Measurements from ENCODE around the gene NPDC1. TPM values are rescaled to one million over a fixed set of nuclear protein-coding genes. Genes with fewer than 3 reads are reported as not detected.

The NPDC1 gene
- total and polyA plus RNA-seq, 4 donors: 2.7 to 14.5 (median 7.3) TPM

GRCh38 chr9:136994180-136994887 is 51.6 kb downstream of the NPDC1 start:
- Histone ChIP-seq H3K4me3 (ENCODE audit: low read depth in 1 of 3, low read length in 3 of 3) (no peak overlapping the region), H3K4me1 (ENCODE audit: control insufficient read depth in 4 of 4, insufficient read depth in 4 of 4, low read length in 3 of 4) (peaks cover 7 to 32% (median 15%) of the 10 kb centered on the region in 4 donors), H3K27me3 (ENCODE audit: control insufficient read depth in 4 of 4, insufficient read depth in 4 of 4, low read length in 3 of 4) (no peaks in the 10 kb centered on the region), H3K9ac (ENCODE audit: low read depth in 1 of 2, low read length in 2 of 2) (no peak overlapping the region), H3K36me3 (ENCODE audit: control insufficient read depth in 4 of 4, insufficient read depth in 3 of 4, low read depth in 1 of 4, low read length in 3 of 4) (peaks cover 0 to 3% (median 0%) of the 10 kb centered on the region in 4 donors), H3K9me3 (ENCODE audit: control insufficient read depth in 4 of 4, low read length in 3 of 4) (no peaks in the 10 kb centered on the region), H3K27ac (ENCODE audit: low read depth in 1 of 2, low read length in 2 of 2) (no peak overlapping the region)
- no peak for TF ChIP-seq YY1 (IDR thresholded peaks at IDR 0.05)
- TF ChIP-seq, protein P1, sequence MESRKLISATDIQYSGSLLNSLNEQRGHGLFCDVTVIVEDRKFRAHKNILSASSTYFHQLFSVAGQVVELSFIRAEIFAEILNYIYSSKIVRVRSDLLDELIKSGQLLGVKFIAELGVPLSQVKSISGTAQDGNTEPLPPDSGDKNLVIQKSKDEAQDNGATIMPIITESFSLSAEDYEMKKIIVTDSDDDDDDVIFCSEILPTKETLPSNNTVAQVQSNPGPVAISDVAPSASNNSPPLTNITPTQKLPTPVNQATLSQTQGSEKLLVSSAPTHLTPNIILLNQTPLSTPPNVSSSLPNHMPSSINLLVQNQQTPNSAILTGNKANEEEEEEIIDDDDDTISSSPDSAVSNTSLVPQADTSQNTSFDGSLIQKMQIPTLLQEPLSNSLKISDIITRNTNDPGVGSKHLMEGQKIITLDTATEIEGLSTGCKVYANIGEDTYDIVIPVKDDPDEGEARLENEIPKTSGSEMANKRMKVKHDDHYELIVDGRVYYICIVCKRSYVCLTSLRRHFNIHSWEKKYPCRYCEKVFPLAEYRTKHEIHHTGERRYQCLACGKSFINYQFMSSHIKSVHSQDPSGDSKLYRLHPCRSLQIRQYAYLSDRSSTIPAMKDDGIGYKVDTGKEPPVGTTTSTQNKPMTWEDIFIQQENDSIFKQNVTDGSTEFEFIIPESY (IDR thresholded peaks at IDR 0.05): no peak
- WGBS: 69% methylated on average over 54 of the region's 54 CpGs
- no peak for DNase-seq (ENCODE audit: low spot score)

DNA sequence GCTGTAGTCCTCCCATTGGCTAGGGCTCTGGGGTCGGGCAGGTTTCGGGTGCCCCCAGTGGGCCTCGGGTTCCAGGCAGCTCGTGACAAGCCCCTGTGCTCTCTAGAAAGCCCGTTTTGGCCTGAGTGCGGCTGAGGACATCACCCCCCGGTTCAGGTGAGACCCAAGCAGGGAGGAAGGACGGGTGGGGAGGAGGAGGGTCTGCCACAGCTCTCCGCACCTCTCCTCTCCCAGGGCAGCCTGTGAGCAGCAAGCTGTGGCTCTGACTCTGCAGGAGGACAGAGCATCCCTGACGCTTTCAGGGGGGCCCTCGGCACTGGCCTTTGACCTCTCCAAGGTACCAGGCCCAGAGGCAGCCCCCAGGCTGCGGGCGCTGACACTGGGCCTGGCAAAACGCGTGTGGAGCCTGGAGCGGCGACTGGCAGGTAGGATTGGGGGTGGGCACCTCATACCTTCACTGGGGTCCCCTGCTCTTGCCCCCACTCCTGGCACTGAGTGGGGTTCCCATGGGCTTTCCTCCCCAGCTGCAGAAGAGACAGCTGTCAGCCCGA is 53.1 kb downstream of the NPDC1 start:
- H3K27ac ChIP-seq (ENCODE audit: low read depth in 1 of 2, low read length in 2 of 2): peak overlapping the region in 1 of 2 donors; percentile 67

More for the DNA sequence above, 53.1 kb downstream of the NPDC1 start:
- WGBS: 54% methylated on average over 18 of the region's 18 CpGs
- Histone ChIP-seq H3K4me3 (ENCODE audit: low read depth in 1 of 3, low read length in 3 of 3) (peak overlapping the region; percentile 61 to 81 (median 79)), H3K36me3 (ENCODE audit: control insufficient read depth in 4 of 4, insufficient read depth in 3 of 4, low read depth in 1 of 4, low read length in 3 of 4) (peaks cover 0 to 3% (median 0%) of the 10 kb centered on the region in 4 donors), H3K4me1 (ENCODE audit: control insufficient read depth in 4 of 4, insufficient read depth in 4 of 4, low read length in 3 of 4) (peaks cover 7 to 32% (median 15%) of the 10 kb centered on the region in 4 donors), H3K9me3 (ENCODE audit: control insufficient read depth in 4 of 4, low read length in 3 of 4) (no peaks in the 10 kb centered on the region), H3K27me3 (ENCODE audit: control insufficient read depth in 4 of 4, insufficient read depth in 4 of 4, low read length in 3 of 4) (no peaks in the 10 kb centered on the region), H3K9ac (ENCODE audit: low read depth in 1 of 2, low read length in 2 of 2) (peak overlapping the region in 1 of 2 donors; percentile 92)
- DNase-seq (ENCODE audit: low spot score): no peak
- TF ChIP-seq SP1 (IDR thresholded peaks at IDR 0.05): no peak
- TF ChIP-seq FOXA1 (IDR thresholded peaks at IDR 0.05): no peak
- TF ChIP-seq RAD21 (IDR thresholded peaks at IDR 0.05): no peak
- TF ChIP-seq YY1 (IDR thresholded peaks at IDR 0.05): no peak
- TF ChIP-seq, protein P1 (IDR thresholded peaks at IDR 0.05): no peak
- no peak for TF ChIP-seq FOXA2 (IDR thresholded peaks at IDR 0.05)
- TF ChIP-seq, protein P2, sequence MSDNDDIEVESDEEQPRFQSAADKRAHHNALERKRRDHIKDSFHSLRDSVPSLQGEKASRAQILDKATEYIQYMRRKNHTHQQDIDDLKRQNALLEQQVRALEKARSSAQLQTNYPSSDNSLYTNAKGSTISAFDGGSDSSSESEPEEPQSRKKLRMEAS (IDR thresholded peaks at IDR 0.05): no peak
- TF ChIP-seq GABPA (IDR thresholded peaks at IDR 0.05 in 1 of 2, conservative IDR thresholded peaks at IDR 0.05 in 1 of 2): no peak
- no peak for TF ChIP-seq JUND (IDR thresholded peaks at IDR 0.05)
- no peak for TF ChIP-seq REST (IDR thresholded peaks at IDR 0.05)
- TF ChIP-seq CTCF (IDR thresholded peaks at IDR 0.05; ENCODE audit: low read depth, low read length, missing input control): no peak
